ENCODE data around the gene MARK2. TPM values are rescaled to one million over a fixed set of nuclear protein-coding genes. Genes with fewer than 3 reads are reported as not detected.

MARK2 gene
- total and polyA plus RNA-seq, 2 donors (not counting 1 experiment from before 2014, with no cell fraction given): 6.4 to 12.3 TPM

GRCh38 chr11:63890368-63890767, 51.5 kb downstream of the MARK2 start:
- DNase-seq (ENCODE audit: low read depth in 2 of 2): no peak
- peaks cover 2% of the 10 kb centered on the region for H3K36me3 ChIP-seq (ENCODE audit: control insufficient read depth, insufficient read depth, low read length)
- H3K9me3 ChIP-seq (ENCODE audit: control insufficient read depth, insufficient read depth, low read depth, low read length): no peaks in the 10 kb centered on the region
- peaks cover 6% of the 10 kb centered on the region for H3K4me1 ChIP-seq (ENCODE audit: control insufficient read depth, extremely low read depth, insufficient read depth, low read length)
- H3K79me2 ChIP-seq (ENCODE audit: control insufficient read depth, insufficient read depth, low read length): peaks cover 34% of the 10 kb centered on the region
- H3K4me3 ChIP-seq (replicated peaks in 1 of 4; ENCODE audit: control extremely low read depth in 1 of 4, insufficient read depth in 1 of 4, low read depth in 3 of 4, low read length in 4 of 4): no peak overlapping the region
- H4K20me1 ChIP-seq (ENCODE audit: control insufficient read depth, extremely low read depth, insufficient read depth, low read length): no peaks in the 10 kb centered on the region
- TF ChIP-seq EZH2 (IDR thresholded peaks at IDR 0.05; ENCODE audit: low read length, missing control alignments): no peak
- TF ChIP-seq, protein P1, sequence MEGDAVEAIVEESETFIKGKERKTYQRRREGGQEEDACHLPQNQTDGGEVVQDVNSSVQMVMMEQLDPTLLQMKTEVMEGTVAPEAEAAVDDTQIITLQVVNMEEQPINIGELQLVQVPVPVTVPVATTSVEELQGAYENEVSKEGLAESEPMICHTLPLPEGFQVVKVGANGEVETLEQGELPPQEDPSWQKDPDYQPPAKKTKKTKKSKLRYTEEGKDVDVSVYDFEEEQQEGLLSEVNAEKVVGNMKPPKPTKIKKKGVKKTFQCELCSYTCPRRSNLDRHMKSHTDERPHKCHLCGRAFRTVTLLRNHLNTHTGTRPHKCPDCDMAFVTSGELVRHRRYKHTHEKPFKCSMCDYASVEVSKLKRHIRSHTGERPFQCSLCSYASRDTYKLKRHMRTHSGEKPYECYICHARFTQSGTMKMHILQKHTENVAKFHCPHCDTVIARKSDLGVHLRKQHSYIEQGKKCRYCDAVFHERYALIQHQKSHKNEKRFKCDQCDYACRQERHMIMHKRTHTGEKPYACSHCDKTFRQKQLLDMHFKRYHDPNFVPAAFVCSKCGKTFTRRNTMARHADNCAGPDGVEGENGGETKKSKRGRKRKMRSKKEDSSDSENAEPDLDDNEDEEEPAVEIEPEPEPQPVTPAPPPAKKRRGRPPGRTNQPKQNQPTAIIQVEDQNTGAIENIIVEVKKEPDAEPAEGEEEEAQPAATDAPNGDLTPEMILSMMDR (conservative IDR thresholded peaks at IDR 0.05 in 1 of 2, IDR thresholded peaks at IDR 0.05 in 1 of 2; ENCODE audit: low read depth in 1 of 2, low read length in 2 of 2): no peak
- H3K27ac ChIP-seq (ENCODE audit: insufficient read depth, low read length): no peak overlapping the region
- no peak overlapping the region for H3K9ac ChIP-seq (ENCODE audit: insufficient read depth, low read length)
- no peak overlapping the region for H3K4me2 ChIP-seq (ENCODE audit: extremely low read depth, insufficient read depth, low read length)
- no peaks in the 10 kb centered on the region for H3K27me3 ChIP-seq (ENCODE audit: control insufficient read depth, insufficient read depth, low read length)
- H2AFZ ChIP-seq (ENCODE audit: low read length): no peak overlapping the region

DNA sequence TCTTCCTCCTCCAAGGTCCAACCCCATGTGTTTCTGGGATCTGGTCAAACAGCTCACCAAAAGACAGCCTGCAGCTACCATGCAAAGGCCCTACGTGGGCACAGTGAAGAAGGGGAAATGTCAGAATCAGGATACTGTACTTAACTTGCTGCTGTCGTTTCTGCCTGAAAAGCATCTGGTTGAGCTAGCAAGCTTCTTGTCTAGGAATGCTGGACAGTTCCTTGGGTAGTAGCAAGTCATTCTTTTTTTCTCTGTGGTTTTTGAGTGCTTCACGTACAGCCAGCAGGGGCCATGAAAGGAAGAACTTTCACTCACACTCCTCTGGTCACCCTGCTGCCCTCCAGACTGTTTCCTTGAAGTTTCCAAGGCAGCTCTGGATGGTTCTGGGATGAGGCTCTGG, 53.3 kb downstream of the MARK2 start:
- no peak overlapping the region for H3K9ac ChIP-seq (ENCODE audit: insufficient read depth, low read length)
- no peak overlapping the region for H2AFZ ChIP-seq (ENCODE audit: low read length)
- no peak overlapping the region for H3K4me2 ChIP-seq (ENCODE audit: extremely low read depth, insufficient read depth, low read length)
- no peak for TF ChIP-seq EZH2 (IDR thresholded peaks at IDR 0.05; ENCODE audit: low read length, missing control alignments)
- TF ChIP-seq, protein P1 (conservative IDR thresholded peaks at IDR 0.05 in 1 of 2, IDR thresholded peaks at IDR 0.05 in 1 of 2; ENCODE audit: low read depth in 1 of 2, low read length in 2 of 2): no peak
- no peaks in the 10 kb centered on the region for H3K9me3 ChIP-seq (ENCODE audit: control insufficient read depth, insufficient read depth, low read depth, low read length)
- peaks cover 5% of the 10 kb centered on the region for H3K36me3 ChIP-seq (ENCODE audit: control insufficient read depth, insufficient read depth, low read length)
- no peak overlapping the region for H3K4me3 ChIP-seq (replicated peaks in 1 of 4; ENCODE audit: control extremely low read depth in 1 of 4, insufficient read depth in 1 of 4, low read depth in 3 of 4, low read length in 4 of 4)
- DNase-seq (ENCODE audit: low read depth in 2 of 2): peak; percentile 52 to 70
- H3K27me3 ChIP-seq (ENCODE audit: control insufficient read depth, insufficient read depth, low read length): no peaks in the 10 kb centered on the region
- no peaks in the 10 kb centered on the region for H4K20me1 ChIP-seq (ENCODE audit: control insufficient read depth, extremely low read depth, insufficient read depth, low read length)
- peaks cover 34% of the 10 kb centered on the region for H3K79me2 ChIP-seq (ENCODE audit: control insufficient read depth, insufficient read depth, low read length)
- H3K4me1 ChIP-seq (ENCODE audit: control insufficient read depth, extremely low read depth, insufficient read depth, low read length): peaks cover 5% of the 10 kb centered on the region
- no peak overlapping the region for H3K27ac ChIP-seq (ENCODE audit: insufficient read depth, low read length)

DNA sequence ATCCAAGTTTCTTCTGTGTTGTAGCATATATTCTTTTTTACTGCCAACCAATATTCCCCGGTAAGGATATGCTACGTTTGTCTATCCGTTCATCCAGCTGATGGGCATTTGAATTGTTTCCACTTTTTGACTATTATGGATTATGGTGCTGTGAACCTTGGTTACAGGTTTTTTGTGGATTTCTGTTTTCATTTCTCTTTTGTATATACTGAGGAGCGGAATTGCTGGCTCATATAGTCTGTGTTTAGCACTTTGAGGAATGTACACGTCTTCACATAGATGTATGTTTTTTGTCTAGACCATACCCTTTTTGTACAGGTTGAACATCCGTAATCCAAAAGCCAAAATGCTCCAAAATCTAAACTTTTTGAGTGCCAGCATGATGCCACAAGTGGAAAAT, 54.4 kb downstream of the MARK2 start:
- H4K20me1 ChIP-seq (ENCODE audit: control insufficient read depth, extremely low read depth, insufficient read depth, low read length): no peaks in the 10 kb centered on the region
- no peak overlapping the region for H3K4me2 ChIP-seq (ENCODE audit: extremely low read depth, insufficient read depth, low read length)
- H3K27me3 ChIP-seq (ENCODE audit: control insufficient read depth, insufficient read depth, low read length): no peaks in the 10 kb centered on the region
- TF ChIP-seq EZH2 (IDR thresholded peaks at IDR 0.05; ENCODE audit: low read length, missing control alignments): no peak
- TF ChIP-seq, protein P1 (conservative IDR thresholded peaks at IDR 0.05 in 1 of 2, IDR thresholded peaks at IDR 0.05 in 1 of 2; ENCODE audit: low read depth in 1 of 2, low read length in 2 of 2): no peak
- H3K79me2 ChIP-seq (ENCODE audit: control insufficient read depth, insufficient read depth, low read length): peaks cover 28% of the 10 kb centered on the region
- H2AFZ ChIP-seq (ENCODE audit: low read length): no peak overlapping the region
- DNase-seq (ENCODE audit: low read depth in 2 of 2): no peak
- no peaks in the 10 kb centered on the region for H3K4me1 ChIP-seq (ENCODE audit: control insufficient read depth, extremely low read depth, insufficient read depth, low read length)
- H3K36me3 ChIP-seq (ENCODE audit: control insufficient read depth, insufficient read depth, low read length): peaks cover 5% of the 10 kb centered on the region
- H3K27ac ChIP-seq (ENCODE audit: insufficient read depth, low read length): no peak overlapping the region
- no peak overlapping the region for H3K9ac ChIP-seq (ENCODE audit: insufficient read depth, low read length)
- no peak overlapping the region for H3K4me3 ChIP-seq (replicated peaks in 1 of 4; ENCODE audit: control extremely low read depth in 1 of 4, insufficient read depth in 1 of 4, low read depth in 3 of 4, low read length in 4 of 4)
- no peaks in the 10 kb centered on the region for H3K9me3 ChIP-seq (ENCODE audit: control insufficient read depth, insufficient read depth, low read depth, low read length)
